Measurements from ENCODE around the gene XRCC4. TPM values are rescaled to one million over a fixed set of nuclear protein-coding genes. Genes with fewer than 3 reads are reported as not detected.

XRCC4 gene
- total and polyA plus RNA-seq, 2 of the 13 experiments (the other 11 are each of a cell fraction or from before 2014, with no cell fraction given): 2.8 to 12.6 TPM

GRCh38 chr5:83085106-83085505, 7.8 kb downstream of the XRCC4 start (continued):
- TF ChIP-seq TRIM22 (IDR thresholded peaks at IDR 0.05): no peak
- TF ChIP-seq DRAP1 (CRISPR knock-in tag; IDR thresholded peaks at IDR 0.05): 0 out of 2 replicates have a peak, but pooled peaks have one; percentile 11
- no peak for TF ChIP-seq MLLT10 (CRISPR knock-in tag; IDR thresholded peaks at IDR 0.05)
- TF ChIP-seq KLF11 (CRISPR knock-in tag; IDR thresholded peaks at IDR 0.05): peak; percentile 64; the same call in 1 of the 2 replicates
- no peak for TF ChIP-seq CREB1 (IDR thresholded peaks at IDR 0.05)
- peak; percentile 50 for TF ChIP-seq CREB1 (CRISPR knock-in tag; IDR thresholded peaks at IDR 0.05)
- TF ChIP-seq ZNF768 (CRISPR knock-in tag; IDR thresholded peaks at IDR 0.05): no peak
- TF ChIP-seq PITX1 (CRISPR knock-in tag; IDR thresholded peaks at IDR 0.05): peak; percentile 89
- peak; percentile 48; the same call in 1 of the 2 replicates for TF ChIP-seq ONECUT2 (CRISPR knock-in tag; IDR thresholded peaks at IDR 0.05)
- TF ChIP-seq GLI4 (CRISPR knock-in tag; IDR thresholded peaks at IDR 0.05; ENCODE audit: borderline replicate concordance): no peak
- TF ChIP-seq ZC3H4 (CRISPR knock-in tag; IDR thresholded peaks at IDR 0.05; ENCODE audit: borderline replicate concordance): no peak
- no peak for TF ChIP-seq ZNF34 (CRISPR knock-in tag; IDR thresholded peaks at IDR 0.05; ENCODE audit: borderline replicate concordance)
- TF ChIP-seq, protein P1, sequence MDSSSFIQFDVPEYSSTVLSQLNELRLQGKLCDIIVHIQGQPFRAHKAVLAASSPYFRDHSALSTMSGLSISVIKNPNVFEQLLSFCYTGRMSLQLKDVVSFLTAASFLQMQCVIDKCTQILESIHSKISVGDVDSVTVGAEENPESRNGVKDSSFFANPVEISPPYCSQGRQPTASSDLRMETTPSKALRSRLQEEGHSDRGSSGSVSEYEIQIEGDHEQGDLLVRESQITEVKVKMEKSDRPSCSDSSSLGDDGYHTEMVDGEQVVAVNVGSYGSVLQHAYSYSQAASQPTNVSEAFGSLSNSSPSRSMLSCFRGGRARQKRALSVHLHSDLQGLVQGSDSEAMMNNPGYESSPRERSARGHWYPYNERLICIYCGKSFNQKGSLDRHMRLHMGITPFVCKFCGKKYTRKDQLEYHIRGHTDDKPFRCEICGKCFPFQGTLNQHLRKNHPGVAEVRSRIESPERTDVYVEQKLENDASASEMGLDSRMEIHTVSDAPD (CRISPR knock-in tag; IDR thresholded peaks at IDR 0.05): no peak
- TF ChIP-seq IKZF5 (CRISPR knock-in tag; IDR thresholded peaks at IDR 0.05): no peak
- no peak for TF ChIP-seq ESRRA (CRISPR knock-in tag; IDR thresholded peaks at IDR 0.05; ENCODE audit: low read depth)
- no peak for TF ChIP-seq ZNF337 (CRISPR knock-in tag; IDR thresholded peaks at IDR 0.05; ENCODE audit: borderline replicate concordance, low read depth)
- no peak for TF ChIP-seq HINFP (CRISPR knock-in tag; IDR thresholded peaks at IDR 0.05; ENCODE audit: low read depth)
- peak; percentile 88 for TF ChIP-seq ZGPAT (CRISPR knock-in tag; IDR thresholded peaks at IDR 0.05)
- TF ChIP-seq, protein P2, sequence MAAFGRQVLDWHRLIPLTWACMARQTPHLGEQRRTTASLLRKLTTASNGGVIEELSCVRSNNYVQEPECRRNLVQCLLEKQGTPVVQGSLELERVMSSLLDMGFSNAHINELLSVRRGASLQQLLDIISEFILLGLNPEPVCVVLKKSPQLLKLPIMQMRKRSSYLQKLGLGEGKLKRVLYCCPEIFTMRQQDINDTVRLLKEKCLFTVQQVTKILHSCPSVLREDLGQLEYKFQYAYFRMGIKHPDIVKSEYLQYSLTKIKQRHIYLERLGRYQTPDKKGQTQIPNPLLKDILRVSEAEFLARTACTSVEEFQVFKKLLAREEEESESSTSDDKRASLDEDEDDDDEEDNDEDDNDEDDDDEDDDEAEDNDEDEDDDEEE (CRISPR knock-in tag; IDR thresholded peaks at IDR 0.05): no peak
- TF ChIP-seq, protein P3, sequence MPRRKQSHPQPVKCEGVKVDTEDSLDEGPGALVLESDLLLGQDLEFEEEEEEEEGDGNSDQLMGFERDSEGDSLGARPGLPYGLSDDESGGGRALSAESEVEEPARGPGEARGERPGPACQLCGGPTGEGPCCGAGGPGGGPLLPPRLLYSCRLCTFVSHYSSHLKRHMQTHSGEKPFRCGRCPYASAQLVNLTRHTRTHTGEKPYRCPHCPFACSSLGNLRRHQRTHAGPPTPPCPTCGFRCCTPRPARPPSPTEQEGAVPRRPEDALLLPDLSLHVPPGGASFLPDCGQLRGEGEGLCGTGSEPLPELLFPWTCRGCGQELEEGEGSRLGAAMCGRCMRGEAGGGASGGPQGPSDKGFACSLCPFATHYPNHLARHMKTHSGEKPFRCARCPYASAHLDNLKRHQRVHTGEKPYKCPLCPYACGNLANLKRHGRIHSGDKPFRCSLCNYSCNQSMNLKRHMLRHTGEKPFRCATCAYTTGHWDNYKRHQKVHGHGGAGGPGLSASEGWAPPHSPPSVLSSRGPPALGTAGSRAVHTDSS (CRISPR knock-in tag; conservative IDR thresholded peaks at IDR 0.05): no peak
- TF ChIP-seq NFE2 (CRISPR knock-in tag; IDR thresholded peaks at IDR 0.05): no peak
- no peak for TF ChIP-seq KLF6 (CRISPR knock-in tag; IDR thresholded peaks at IDR 0.05)
